Mesothelial cell of epicardium (in vitro differentiated cells): ENCODE data around the gene RAET1L. TPM values are rescaled to one million over a fixed set of nuclear protein-coding genes. Genes with fewer than 3 reads are reported as not detected.

Source experiments
- total RNA-seq: library from RNA; stranded (reverse); gene quantifications from 3 replicates; pipeline ENCODE4 v1.2.1, GENCODE V29; 2021

Gene RAET1L
- total RNA-seq, 1 donor from 2014 or later: not detected

Other genes starting within 250 kb of the RAET1L start
- 17.2 to 17.9 TPM (median 17.8 TPM) in 3 replicates for gene LRP11, start 161.2 kb downstream of the RAET1L start, total RNA-seq
- gene RAET1E, start 127.4 kb downstream of the RAET1L start, total RNA-seq: not detected in 3 replicates
- not detected in 3 replicates for gene RAET1G, start 102.4 kb downstream of the RAET1L start, total RNA-seq
- 0.23 to 0.42 TPM (median 0.24 TPM) in 3 replicates for gene ULBP2, start 83.5 kb downstream of the RAET1L start, total RNA-seq
- gene ULBP1, start 61.6 kb downstream of the RAET1L start, total RNA-seq: 0.07 to 0.11 TPM (median 0.11 TPM) in 3 replicates
- gene ULBP3, start 43.6 kb upstream of the RAET1L start, total RNA-seq: 4.3 to 6.4 TPM (median 5.4 TPM) in 3 replicates
- 0.16 to 0.38 TPM (median 0.27 TPM) in 3 replicates for gene PPP1R14C, start 117.5 kb upstream of the RAET1L start, total RNA-seq